NCI-H2081 (cell line): ENCODE data around the gene POFUT1.
"Not testable (repeated sequence)": the region's sequence is repeated elsewhere in the genome, so short reads cannot be mapped to it uniquely, and the experiment has no call there.

Source experiments
- DNase-seq, 2 experiments: peaks; one replicate each; lab custom pipeline; 2025; lab: John Stamatoyannopoulos, UW

POFUT1 gene

GRCh38 chr20:32207626-32208498, at the start of gene POFUT1, which contains the start of gene PLAGL2:
TSS of gene POFUT1 (plus strand) at chr20:32207880. CDS start at chr20:32207942, 62 bp downstream.
TSS of gene PLAGL2 (minus strand) at chr20:32207743. CDS start at chr20:32202178, 5,565 bp downstream.
- DNase-seq: peak; percentile 89 to 92

GRCh38 chr20:32158351-32158750, 49.3 kb upstream of the POFUT1 start:
- DNase-seq: no peak

- DNase-seq: no peak
Measured at GRCh38 chr20:32158943-32159660, 48.6 kb upstream of the POFUT1 start.

- no peak for DNase-seq
Measured at GRCh38 chr20:32159766-32160221, 47.9 kb upstream of the POFUT1 start.

- DNase-seq: no peak
Measured at GRCh38 chr20:32160341-32160740, 47.3 kb upstream of the POFUT1 start.

- DNase-seq: no peak
Measured at GRCh38 chr20:32162351-32162750, 45.3 kb upstream of the POFUT1 start.

GRCh38 chr20:32163951-32164350, 43.7 kb upstream of the POFUT1 start:
- no peak for DNase-seq

- no peak for DNase-seq
Measured at GRCh38 chr20:32164984-32165735, 42.5 kb upstream of the POFUT1 start.

GRCh38 chr20:32165836-32166545, 41.7 kb upstream of the POFUT1 start:
- DNase-seq: no peak

GRCh38 chr20:32167552-32167951, 40.1 kb upstream of the POFUT1 start:
- DNase-seq: no peak

- no peak for DNase-seq
Measured at GRCh38 chr20:32168184-32168910, 39.3 kb upstream of the POFUT1 start.

GRCh38 chr20:32177696-32178095, 30.0 kb upstream of the POFUT1 start:
- DNase-seq: not testable (repeated sequence)

GRCh38 chr20:32179515-32179914, 28.2 kb upstream of the POFUT1 start:
- DNase-seq: no peak

- no peak for DNase-seq
Measured at GRCh38 chr20:32179934-32180333, 27.7 kb upstream of the POFUT1 start.

- no peak for DNase-seq
Measured at GRCh38 chr20:32181606-32182005, 26.1 kb upstream of the POFUT1 start.

- no peak for DNase-seq
Measured at GRCh38 chr20:32183947-32184635, 23.6 kb upstream of the POFUT1 start.

GRCh38 chr20:32184961-32185603, 22.6 kb upstream of the POFUT1 start:
- DNase-seq: no peak

GRCh38 chr20:32186506-32186905, 21.2 kb upstream of the POFUT1 start:
- no peak for DNase-seq

GRCh38 chr20:32188376-32189122, 19.1 kb upstream of the POFUT1 start:
- no peak for DNase-seq
